ENCODE data around the gene LENG8.
"Not testable (repeated sequence)": the region's sequence is repeated elsewhere in the genome, so short reads cannot be mapped to it uniquely, and the experiment has no call there.

Gene LENG8

GRCh38 chr19:54462047-54462654, 13.2 kb downstream of the LENG8 start:
- DNase-seq: no peak

- DNase-seq: no peak
Observed at GRCh38 chr19:54462655-54463530, 13.9 kb downstream of the LENG8 start.

GRCh38 chr19:54463531-54464043, 14.6 kb downstream of the LENG8 start, which contains the start of gene LENG9:
Gene LENG9, minus strand, starts transcription at chr19:54463778. Its CDS starts 252 bp downstream, at chr19:54463526.
- DNase-seq: peak; percentile 71

GRCh38 chr19:54464044-54464629, 15.1 kb downstream of the LENG8 start:
- DNase-seq: peak; percentile 72

GRCh38 chr19:54464630-54465425, 15.8 kb downstream of the LENG8 start:
- DNase-seq: peak; percentile 69

GRCh38 chr19:54465426-54466109, 16.6 kb downstream of the LENG8 start:
- no peak for DNase-seq

GRCh38 chr19:54466110-54466480, 17.1 kb downstream of the LENG8 start:
- DNase-seq: not testable (repeated sequence)

- no peak for DNase-seq
Observed at GRCh38 chr19:54469496-54469934, 20.5 kb downstream of the LENG8 start.

GRCh38 chr19:54470276-54470887, 21.4 kb downstream of the LENG8 start:
- no peak for DNase-seq

- DNase-seq: no peak
Observed at GRCh38 chr19:54470991-54471782, 22.2 kb downstream of the LENG8 start.

- DNase-seq: no peak
Observed at GRCh38 chr19:54473071-54473891, 24.3 kb downstream of the LENG8 start, which contains the start of gene CDC42EP5. Gene CDC42EP5, minus strand, starts transcription at chr19:54473296. Its CDS starts 7,749 bp downstream, at chr19:54465547.

GRCh38 chr19:54473892-54474372, 24.9 kb downstream of the LENG8 start:
- no peak for DNase-seq

- no peak for DNase-seq
Observed at GRCh38 chr19:54475706-54476105, 26.7 kb downstream of the LENG8 start.

- DNase-seq: no peak
Observed at GRCh38 chr19:54477650-54478049, 28.7 kb downstream of the LENG8 start.

- no peak for DNase-seq
Observed at GRCh38 chr19:54478677-54479266, 29.8 kb downstream of the LENG8 start.

- no peak for DNase-seq
Observed at GRCh38 chr19:54480051-54480450, 31.1 kb downstream of the LENG8 start.

- peak; percentile 29 for DNase-seq
Observed at GRCh38 chr19:54481326-54481930, 32.4 kb downstream of the LENG8 start.

- no peak for DNase-seq
Observed at GRCh38 chr19:54482889-54483288, 33.9 kb downstream of the LENG8 start.

GRCh38 chr19:54484451-54484850, 35.5 kb downstream of the LENG8 start:
- DNase-seq: no peak

All from DMS79 (cell line).